Cortex of kidney (tissue), 1 donor: ENCODE measurements around the gene KYNU.
"Not testable (repeated sequence)": the region's sequence is repeated elsewhere in the genome, so short reads cannot be mapped to it uniquely, and the experiment has no call there.

Experiments used
- DNase-seq: peaks from one replicate; lab custom pipeline; 2025; lab: John Stamatoyannopoulos, UW

The KYNU gene

GRCh38 chr2:142871396-142871795 lies 6.1 kb upstream of the KYNU start:
- DNase-seq, result no peak

GRCh38 chr2:142872882-142873724 lies 4.4 kb upstream of the KYNU start:
- no peak for DNase-seq

DNA sequence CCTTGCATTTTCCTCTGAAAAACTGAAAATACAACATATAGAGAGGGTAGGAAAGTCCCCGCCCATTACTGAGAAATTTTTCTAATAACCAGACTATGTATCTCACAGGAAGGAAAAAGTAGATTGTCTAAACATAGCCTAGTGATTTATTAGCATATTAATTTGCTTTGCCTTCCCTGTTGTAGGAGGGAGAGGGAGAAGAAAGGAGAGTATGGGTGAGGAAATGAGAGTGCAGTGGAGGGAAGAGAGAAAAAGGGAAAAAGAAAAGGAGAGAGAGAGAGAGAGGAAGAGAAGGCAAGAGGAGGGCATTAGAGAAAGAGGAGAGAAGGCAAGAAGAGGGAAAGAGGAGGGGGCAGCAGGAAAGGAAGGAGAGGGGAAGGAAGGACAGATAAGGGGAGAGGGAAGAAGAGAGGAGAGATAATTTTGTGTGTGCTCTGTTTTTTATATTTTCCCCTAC lies 3.6 kb upstream of the KYNU start:
- no peak for DNase-seq

DNA sequence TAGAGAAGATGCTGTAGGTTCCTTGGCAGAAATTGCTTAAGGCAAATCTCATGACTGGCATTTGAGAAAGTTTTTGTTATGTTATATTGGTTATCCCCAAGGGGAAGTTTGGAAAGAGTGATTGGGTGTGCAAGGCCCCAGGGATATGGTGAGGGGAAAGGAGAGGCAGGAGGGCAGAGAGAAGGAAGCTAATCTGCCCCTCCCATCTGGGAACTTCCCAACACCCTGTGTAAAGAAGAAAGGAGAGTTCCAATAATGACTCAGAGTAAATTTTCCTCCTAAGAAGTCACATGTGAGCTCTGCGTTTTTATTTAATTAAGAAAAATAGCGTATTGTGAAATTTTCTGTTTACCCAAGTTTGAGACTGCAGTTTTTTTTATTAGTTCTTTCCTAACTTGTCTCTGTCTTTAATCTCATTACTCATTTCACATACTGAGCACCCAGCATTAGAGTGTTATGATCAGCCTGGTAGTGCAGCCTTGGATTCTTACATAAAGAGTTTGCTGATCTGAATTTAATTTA lies 3.1 kb upstream of the KYNU start:
- DNase-seq, result no peak

DNA sequence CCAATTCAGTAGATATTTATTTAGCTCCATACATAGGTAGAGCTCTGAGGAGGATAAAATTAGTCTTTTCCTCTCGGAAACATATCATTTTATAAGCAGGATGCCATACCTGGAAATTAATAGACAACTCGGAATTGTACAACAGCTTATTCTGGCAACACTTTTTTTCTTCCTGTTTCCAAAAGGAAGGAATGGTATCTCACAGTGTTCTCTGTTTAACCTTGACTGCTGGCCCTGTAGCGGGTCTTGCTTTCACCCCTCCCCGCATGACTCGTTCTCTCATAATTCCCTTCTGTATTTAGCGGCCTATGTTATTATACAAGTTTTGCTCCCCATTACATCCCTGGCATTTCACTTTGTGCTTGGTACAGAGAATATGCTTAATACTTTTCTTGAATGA lies 2.5 kb upstream of the KYNU start:
- no peak for DNase-seq

GRCh38 chr2:142875652-142876051 lies 1.8 kb upstream of the KYNU start:
- DNase-seq, result no peak

GRCh38 chr2:142876423-142876822 lies 1.0 kb upstream of the KYNU start:
- DNase-seq, result no peak

DNA sequence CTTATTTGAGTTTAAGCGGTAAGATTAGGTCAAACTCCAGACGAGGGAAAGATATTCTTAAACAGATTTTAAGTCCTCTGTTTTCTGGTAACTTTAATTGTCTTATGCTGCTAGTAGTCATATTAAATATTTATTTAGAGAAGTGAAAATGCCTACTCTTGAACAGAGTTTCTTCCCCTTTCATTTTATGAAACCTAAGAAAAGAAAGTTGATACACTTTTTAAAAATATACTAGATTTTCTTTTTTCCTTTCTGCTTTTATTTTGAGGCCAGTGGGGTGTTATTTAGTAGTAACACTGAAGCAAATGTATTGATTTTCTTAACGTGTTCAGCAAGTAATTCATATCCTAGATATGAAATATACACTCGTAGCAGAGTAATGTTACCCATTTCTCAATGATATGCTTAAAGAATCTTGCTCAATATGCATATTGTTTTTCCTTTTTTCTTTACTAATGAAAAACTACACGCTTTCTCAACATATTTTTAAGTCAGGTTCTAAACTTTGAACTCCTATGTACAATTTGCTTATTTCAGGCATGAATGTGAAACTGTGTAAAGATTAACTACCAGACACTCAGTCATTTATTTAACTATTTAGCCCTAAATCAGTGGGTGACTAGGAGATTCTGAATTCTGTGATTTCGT lies 691 bp downstream of the KYNU start:
- DNase-seq, result no peak

DNA sequence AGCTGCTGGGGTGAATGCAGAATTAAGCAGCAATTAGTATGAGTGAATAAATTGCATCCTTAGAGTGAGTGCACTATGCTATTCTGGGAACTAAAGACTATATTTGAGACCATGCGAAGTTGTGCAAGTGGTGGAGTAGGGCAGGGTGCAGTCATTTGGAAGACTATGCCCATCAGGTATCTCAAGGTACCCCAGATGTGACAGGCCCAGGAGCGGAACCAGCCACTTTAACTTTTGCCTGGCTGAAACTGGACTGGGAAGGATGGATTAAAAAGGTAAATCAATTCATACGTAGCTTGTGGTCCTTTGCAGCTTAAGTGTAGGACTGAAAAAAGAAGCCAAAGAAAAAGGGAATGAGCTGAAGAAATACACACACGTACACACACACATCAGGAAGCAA lies 1.7 kb downstream of the KYNU start:
- DNase-seq, result no peak

GRCh38 chr2:142880279-142880678 lies 2.8 kb downstream of the KYNU start:
- no peak for DNase-seq

GRCh38 chr2:142881619-142882018 lies 4.2 kb downstream of the KYNU start:
- no peak for DNase-seq

GRCh38 chr2:142882500-142882899 lies 5.0 kb downstream of the KYNU start:
- not testable (repeated sequence) for DNase-seq

DNA sequence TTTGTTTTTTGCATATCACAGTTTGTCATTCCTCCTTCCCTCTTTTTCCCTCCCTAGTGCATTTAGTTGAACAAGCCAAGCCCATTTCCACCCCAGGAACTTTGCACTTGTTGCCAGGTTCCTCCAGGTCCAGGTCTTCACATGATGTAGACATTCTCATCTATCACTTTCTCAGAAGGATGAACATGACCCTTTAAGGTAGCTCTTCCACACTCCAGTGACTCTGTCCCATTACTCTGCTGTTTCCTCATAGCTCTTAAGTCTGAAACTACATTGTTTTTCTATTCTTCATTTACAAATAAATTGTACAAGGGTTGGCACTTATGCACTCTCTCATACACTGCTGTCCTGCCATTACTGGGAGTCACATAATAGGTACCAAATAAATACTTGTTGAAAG lies 6.1 kb downstream of the KYNU start:
- no peak for DNase-seq

- no peak for DNase-seq
Observed at GRCh38 chr2:142885543-142885942, 8.1 kb downstream of the KYNU start.

GRCh38 chr2:142892715-142893114 lies 15.3 kb downstream of the KYNU start:
- DNase-seq, result no peak

DNA sequence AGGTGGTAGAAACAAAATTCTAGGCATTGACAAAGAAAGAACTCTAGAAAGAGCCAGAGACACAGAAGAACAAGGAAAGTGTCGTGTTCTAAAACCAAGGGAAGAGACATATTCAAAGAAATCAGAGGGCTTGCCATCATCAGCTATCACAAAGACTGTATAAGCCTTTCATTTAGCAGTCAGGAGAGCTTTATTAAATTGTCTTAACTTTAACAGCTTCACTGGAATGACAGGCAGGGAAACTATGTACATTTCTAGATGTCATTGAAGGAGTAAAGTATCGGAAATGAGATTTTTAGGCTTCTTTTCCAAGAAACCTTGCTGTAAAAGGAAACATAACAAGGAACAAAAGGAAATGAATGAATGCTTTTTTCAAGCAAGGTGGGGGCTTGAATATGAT lies 15.8 kb downstream of the KYNU start:
- DNase-seq, result no peak

- no peak for DNase-seq
Observed at GRCh38 chr2:142897807-142898206, 20.3 kb downstream of the KYNU start.

DNA sequence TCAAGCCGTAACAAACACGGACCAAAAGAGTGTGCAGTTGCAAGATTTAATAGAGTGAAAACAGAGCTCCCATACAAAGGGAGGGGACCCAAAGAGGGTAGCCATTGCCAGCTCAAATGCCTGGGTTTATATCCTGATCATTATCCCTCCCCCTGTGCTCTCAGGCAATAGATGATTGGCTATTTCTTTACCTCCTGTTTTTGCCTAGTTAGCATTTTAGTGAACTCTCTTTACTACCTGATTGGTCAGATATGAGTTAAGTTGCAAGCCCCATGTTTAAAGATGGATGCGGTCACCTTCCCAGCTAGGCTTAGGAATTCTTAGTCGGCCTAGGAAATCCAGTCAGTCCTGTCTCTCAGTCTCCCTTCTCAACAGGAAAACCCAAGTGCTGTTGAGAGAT lies 22.9 kb downstream of the KYNU start:
- DNase-seq, result not testable (repeated sequence)

DNA sequence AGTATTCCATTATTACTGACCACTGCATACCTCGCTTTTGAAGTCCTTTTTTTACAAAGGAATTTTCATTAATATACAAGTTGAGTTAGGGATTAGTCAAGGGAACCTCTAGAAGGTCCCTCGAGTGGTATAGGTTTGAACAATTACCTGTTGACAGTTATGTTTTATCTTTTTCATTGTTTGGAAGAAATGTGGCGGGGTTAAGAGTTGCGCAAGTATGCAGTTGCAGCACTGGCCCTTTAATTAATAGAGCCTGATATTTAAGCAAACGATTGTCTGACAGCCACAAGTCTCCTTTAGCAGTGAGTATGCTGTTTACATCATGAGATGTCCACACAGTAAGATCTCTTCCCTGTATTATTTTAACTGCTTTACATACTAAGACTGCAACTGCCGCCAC lies 24.3 kb downstream of the KYNU start:
- no peak for DNase-seq

- not testable (repeated sequence) for DNase-seq
Observed at GRCh38 chr2:142903726-142904125, 26.3 kb downstream of the KYNU start.

DNA sequence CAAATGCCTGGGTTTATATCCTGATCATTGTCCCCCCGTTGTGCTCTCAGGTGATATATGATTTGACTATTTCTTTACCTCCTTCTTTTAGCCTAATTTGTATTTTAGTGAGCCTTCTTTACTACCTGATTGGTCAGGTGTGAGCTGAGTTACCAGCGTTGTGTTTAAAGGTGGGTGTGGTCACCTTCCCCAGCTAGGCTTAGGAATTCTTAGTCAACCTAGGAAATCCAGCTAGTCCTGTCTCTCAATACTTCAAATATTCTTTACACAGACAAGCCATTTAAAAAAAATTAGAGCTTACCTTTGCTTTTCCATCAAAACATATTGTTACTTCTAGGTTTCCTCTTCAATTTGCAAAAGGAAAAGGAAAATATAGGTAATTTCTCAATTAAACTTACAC lies 30.2 kb downstream of the KYNU start:
- DNase-seq, result no peak

GRCh38 chr2:142914507-142915313 lies 37.2 kb downstream of the KYNU start:
- DNase-seq, result no peak
